UCSD-AML1 (cell line): Measurements from ENCODE around the gene MRPL54.

Source experiments
- DNase-seq: peaks from one replicate; lab custom pipeline; 2025; ENCODE audit not compliant: unreplicated experiment; lab: John Stamatoyannopoulos, UW

MRPL54 gene

GRCh38 chr19:3784607-3785450 lies 22.3 kb downstream of the MRPL54 start:
- DNase-seq = no peak

GRCh38 chr19:3785451-3785937 lies 23.0 kb downstream of the MRPL54 start:
- DNase-seq = no peak

- DNase-seq = peak; percentile 66
Observed at GRCh38 chr19:3785938-3786824, 23.7 kb downstream of the MRPL54 start, which contains the start of gene MATK. Gene MATK (minus strand): TSS chr19:3786381. CDS start chr19:3785135, 1,246 bp downstream.

GRCh38 chr19:3788996-3789778 lies 26.7 kb downstream of the MRPL54 start:
- no peak for DNase-seq

GRCh38 chr19:3790209-3790734 lies 27.8 kb downstream of the MRPL54 start:
- no peak for DNase-seq

- DNase-seq = no peak
Observed at GRCh38 chr19:3790941-3791340, 28.5 kb downstream of the MRPL54 start.

- no peak for DNase-seq
Observed at GRCh38 chr19:3792114-3792513, 29.6 kb downstream of the MRPL54 start.

- DNase-seq = no peak
Observed at GRCh38 chr19:3793799-3794198, 31.3 kb downstream of the MRPL54 start.

- DNase-seq = no peak
Observed at GRCh38 chr19:3796358-3796757, 33.9 kb downstream of the MRPL54 start.

- DNase-seq = peak; percentile 64
Observed at GRCh38 chr19:3798137-3798536, 35.7 kb downstream of the MRPL54 start.

GRCh38 chr19:3800996-3801395 lies 38.5 kb downstream of the MRPL54 start:
- DNase-seq = no peak

- no peak for DNase-seq
Observed at GRCh38 chr19:3801412-3802096, 39.1 kb downstream of the MRPL54 start.

- no peak for DNase-seq
Observed at GRCh38 chr19:3803114-3803888, 40.8 kb downstream of the MRPL54 start.

GRCh38 chr19:3803986-3804385 lies 41.5 kb downstream of the MRPL54 start:
- no peak for DNase-seq

GRCh38 chr19:3804429-3804828 lies 41.9 kb downstream of the MRPL54 start:
- no peak for DNase-seq

GRCh38 chr19:3805859-3806258 lies 43.4 kb downstream of the MRPL54 start:
- DNase-seq = no peak

- DNase-seq = no peak
Observed at GRCh38 chr19:3807131-3807480, 44.6 kb downstream of the MRPL54 start.

- DNase-seq = no peak
Observed at GRCh38 chr19:3807574-3808354, 45.3 kb downstream of the MRPL54 start.
